ENCODE measurements around the gene RBMS1.

DNA sequence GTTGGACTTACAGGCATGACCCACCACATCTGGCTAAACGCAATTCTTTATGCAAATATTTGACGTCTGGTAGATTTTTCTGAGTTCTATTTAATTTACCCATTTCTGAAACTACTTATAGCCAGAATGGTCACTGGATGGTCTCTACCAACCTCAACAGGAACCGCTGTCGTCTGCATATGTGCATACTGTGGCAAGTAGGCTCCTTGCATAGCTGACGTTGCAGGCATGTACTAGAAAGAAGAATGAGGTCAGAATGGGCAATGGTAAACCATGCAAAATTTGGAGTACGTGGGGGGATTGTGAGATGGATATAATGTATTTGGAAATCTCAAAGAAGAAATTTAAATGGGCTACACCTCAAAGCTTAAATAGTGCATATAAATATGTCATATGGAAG, 216.5 kb downstream of the RBMS1 start:
- TF ChIP-seq EZH2 (IDR thresholded peaks at IDR 0.05; ENCODE audit: low read depth, unreplicated experiment) (no peak), POLR2AphosphoS5 (IDR thresholded peaks at IDR 0.05; ENCODE audit: low read depth) (no peak), EZH2phosphoT487 (IDR thresholded peaks at IDR 0.05; ENCODE audit: unreplicated experiment) (no peak), JUNB (IDR thresholded peaks at IDR 0.05; ENCODE audit: unreplicated experiment) (no peak), ZNF114 (CRISPR knock-in tag; IDR thresholded peaks at IDR 0.05) (no peak), CREB1 (CRISPR knock-in tag; IDR thresholded peaks at IDR 0.05; ENCODE audit: low read depth) (no peak), STAT1 (IDR thresholded peaks at IDR 0.05; ENCODE audit: unreplicated experiment) (no peak), ZNF331 (CRISPR knock-in tag; IDR thresholded peaks at IDR 0.05; ENCODE audit: low read depth) (no peak)
- TF ChIP-seq, protein P1, sequence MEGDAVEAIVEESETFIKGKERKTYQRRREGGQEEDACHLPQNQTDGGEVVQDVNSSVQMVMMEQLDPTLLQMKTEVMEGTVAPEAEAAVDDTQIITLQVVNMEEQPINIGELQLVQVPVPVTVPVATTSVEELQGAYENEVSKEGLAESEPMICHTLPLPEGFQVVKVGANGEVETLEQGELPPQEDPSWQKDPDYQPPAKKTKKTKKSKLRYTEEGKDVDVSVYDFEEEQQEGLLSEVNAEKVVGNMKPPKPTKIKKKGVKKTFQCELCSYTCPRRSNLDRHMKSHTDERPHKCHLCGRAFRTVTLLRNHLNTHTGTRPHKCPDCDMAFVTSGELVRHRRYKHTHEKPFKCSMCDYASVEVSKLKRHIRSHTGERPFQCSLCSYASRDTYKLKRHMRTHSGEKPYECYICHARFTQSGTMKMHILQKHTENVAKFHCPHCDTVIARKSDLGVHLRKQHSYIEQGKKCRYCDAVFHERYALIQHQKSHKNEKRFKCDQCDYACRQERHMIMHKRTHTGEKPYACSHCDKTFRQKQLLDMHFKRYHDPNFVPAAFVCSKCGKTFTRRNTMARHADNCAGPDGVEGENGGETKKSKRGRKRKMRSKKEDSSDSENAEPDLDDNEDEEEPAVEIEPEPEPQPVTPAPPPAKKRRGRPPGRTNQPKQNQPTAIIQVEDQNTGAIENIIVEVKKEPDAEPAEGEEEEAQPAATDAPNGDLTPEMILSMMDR (conservative IDR thresholded peaks at IDR 0.05; ENCODE audit: low read depth in 2 of 2) = no peak
- TF ChIP-seq, protein P2, sequence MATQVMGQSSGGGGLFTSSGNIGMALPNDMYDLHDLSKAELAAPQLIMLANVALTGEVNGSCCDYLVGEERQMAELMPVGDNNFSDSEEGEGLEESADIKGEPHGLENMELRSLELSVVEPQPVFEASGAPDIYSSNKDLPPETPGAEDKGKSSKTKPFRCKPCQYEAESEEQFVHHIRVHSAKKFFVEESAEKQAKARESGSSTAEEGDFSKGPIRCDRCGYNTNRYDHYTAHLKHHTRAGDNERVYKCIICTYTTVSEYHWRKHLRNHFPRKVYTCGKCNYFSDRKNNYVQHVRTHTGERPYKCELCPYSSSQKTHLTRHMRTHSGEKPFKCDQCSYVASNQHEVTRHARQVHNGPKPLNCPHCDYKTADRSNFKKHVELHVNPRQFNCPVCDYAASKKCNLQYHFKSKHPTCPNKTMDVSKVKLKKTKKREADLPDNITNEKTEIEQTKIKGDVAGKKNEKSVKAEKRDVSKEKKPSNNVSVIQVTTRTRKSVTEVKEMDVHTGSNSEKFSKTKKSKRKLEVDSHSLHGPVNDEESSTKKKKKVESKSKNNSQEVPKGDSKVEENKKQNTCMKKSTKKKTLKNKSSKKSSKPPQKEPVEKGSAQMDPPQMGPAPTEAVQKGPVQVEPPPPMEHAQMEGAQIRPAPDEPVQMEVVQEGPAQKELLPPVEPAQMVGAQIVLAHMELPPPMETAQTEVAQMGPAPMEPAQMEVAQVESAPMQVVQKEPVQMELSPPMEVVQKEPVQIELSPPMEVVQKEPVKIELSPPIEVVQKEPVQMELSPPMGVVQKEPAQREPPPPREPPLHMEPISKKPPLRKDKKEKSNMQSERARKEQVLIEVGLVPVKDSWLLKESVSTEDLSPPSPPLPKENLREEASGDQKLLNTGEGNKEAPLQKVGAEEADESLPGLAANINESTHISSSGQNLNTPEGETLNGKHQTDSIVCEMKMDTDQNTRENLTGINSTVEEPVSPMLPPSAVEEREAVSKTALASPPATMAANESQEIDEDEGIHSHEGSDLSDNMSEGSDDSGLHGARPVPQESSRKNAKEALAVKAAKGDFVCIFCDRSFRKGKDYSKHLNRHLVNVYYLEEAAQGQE (IDR thresholded peaks at IDR 0.05; ENCODE audit: unreplicated experiment) = no peak
- TF ChIP-seq, protein P3, sequence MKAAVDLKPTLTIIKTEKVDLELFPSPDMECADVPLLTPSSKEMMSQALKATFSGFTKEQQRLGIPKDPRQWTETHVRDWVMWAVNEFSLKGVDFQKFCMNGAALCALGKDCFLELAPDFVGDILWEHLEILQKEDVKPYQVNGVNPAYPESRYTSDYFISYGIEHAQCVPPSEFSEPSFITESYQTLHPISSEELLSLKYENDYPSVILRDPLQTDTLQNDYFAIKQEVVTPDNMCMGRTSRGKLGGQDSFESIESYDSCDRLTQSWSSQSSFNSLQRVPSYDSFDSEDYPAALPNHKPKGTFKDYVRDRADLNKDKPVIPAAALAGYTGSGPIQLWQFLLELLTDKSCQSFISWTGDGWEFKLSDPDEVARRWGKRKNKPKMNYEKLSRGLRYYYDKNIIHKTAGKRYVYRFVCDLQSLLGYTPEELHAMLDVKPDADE (IDR thresholded peaks at IDR 0.05) = no peak

Data from GM23338 (cell line).